RWPE2 (cell line): ENCODE measurements around the gene ZNF865.

ENCODE experiments used
- ATAC-seq: fragments of 200-7000 bp; cut with Tn5 transposase; 3 replicates; pipeline ENCODE4 v1.9.1; 2021; ENCODE audit warnings: low read depth
- DNase-seq: peaks from one replicate; pipeline ENCODE4 v3.0.0-alpha.2; 2020; ENCODE audit warnings: low spot score
- H3K27ac ChIP-seq: fragments of 450-650 bp; 2 replicates; pipeline ENCODE4 v1.5.1; 2017; ENCODE audit warnings: mild to moderate bottlenecking; ENCODE audit not compliant: poor library complexity, severe bottlenecking
- H3K27me3 ChIP-seq: fragments of 250-450 bp; sonication (Bioruptor Pico); 2 replicates; pipeline ENCODE4 v1.5.1; 2021; ENCODE audit warnings: mild to moderate bottlenecking, moderate library complexity; ENCODE audit not compliant: insufficient read depth, poor library complexity, severe bottlenecking
- H3K36me3 ChIP-seq: fragments of 250-450 bp; sonication (Bioruptor Pico); 2 replicates; pipeline ENCODE4 v1.5.1; 2020; ENCODE audit warnings: low read depth, mild to moderate bottlenecking, moderate library complexity
- H3K4me1 ChIP-seq: fragments of 250-450 bp; sonication (Bioruptor Pico); 2 replicates; pipeline ENCODE4 v1.5.1; 2021; ENCODE audit warnings: mild to moderate bottlenecking, moderate library complexity; ENCODE audit not compliant: insufficient read depth, poor library complexity, severe bottlenecking
- H3K4me3 ChIP-seq: fragments of 250-450 bp; sonication (Bioruptor Pico); 2 replicates; pipeline ENCODE4 v1.5.1; 2021; ENCODE audit warnings: mild to moderate bottlenecking, moderate library complexity; ENCODE audit not compliant: severe bottlenecking
- H3K9me3 ChIP-seq: fragments of 250-450 bp; sonication (Bioruptor Pico); 2 replicates; pipeline ENCODE4 v1.5.1; 2021; ENCODE audit warnings: mild to moderate bottlenecking, moderate library complexity; ENCODE audit not compliant: severe bottlenecking
- CTCF ChIP-seq: fragments of 450-650 bp; IDR thresholded peaks from one replicate; pipeline ENCODE4 v1.5.1; 2017; ENCODE audit warnings: mild to moderate bottlenecking, moderate library complexity; ENCODE audit not compliant: poor library complexity, severe bottlenecking

Gene ZNF865

GRCh38 chr19:55598034-55598433 is 7.4 kb upstream of the ZNF865 start:
- peaks cover 24% of the 10 kb centered on the region for H3K36me3 ChIP-seq
- H3K4me3 ChIP-seq: no peak overlapping the region
- no peaks in the 10 kb centered on the region for H3K27me3 ChIP-seq
- no peak for TF ChIP-seq CTCF
- peaks cover 9% of the 10 kb centered on the region for H3K4me1 ChIP-seq
- H3K9me3 ChIP-seq: no peaks in the 10 kb centered on the region
- no peak for DNase-seq
- ATAC-seq: no peak
- H3K27ac ChIP-seq: no peak overlapping the region

- no peak for TF ChIP-seq CTCF
Measured at GRCh38 chr19:55598719-55599467, 6.6 kb upstream of the ZNF865 start.

DNA sequence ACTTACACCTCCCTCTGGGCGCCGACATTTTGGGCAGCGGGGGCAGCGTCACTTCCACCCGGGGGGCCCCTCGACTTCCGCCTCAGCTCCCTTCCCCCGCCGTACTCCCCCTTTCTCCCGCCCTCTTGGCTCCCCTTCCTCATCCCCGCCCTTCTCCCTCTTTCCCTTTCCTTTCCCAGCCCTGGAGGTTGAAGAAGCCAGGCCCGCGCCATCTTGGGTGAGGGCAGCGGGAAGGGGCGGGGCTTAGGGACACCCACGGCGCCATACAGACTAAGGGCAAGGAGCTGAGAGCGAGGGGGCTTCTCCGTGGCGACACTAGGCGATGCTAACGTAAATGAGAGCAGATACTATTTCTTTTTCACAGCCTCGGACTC is 6.0 kb upstream of the ZNF865 start, which contains the start of gene FIZ1:
Gene FIZ1 (minus strand): TSS at position 50 of the 374 bp plus-strand sequence. CDS start 1,652 bp downstream, outside the sequence.
- H3K27me3 ChIP-seq: no peaks in the 10 kb centered on the region
- H3K9me3 ChIP-seq: no peaks in the 10 kb centered on the region
- DNase-seq (peak; percentile 95), ATAC-seq (peak; percentile 80)
- no peak for TF ChIP-seq CTCF
- H3K27ac ChIP-seq: peak within 1 kb of the TSS; percentile 83
- H3K4me3 ChIP-seq: peak within 1 kb of the TSS; percentile 67
- H3K4me1 ChIP-seq: peaks cover 9% of the 10 kb centered on the region
- peaks cover 24% of the 10 kb centered on the region for H3K36me3 ChIP-seq

More at GRCh38 chr19:55598719-55599467, 6.6 kb upstream of the ZNF865 start:
- H3K9me3 ChIP-seq: no peaks in the 10 kb centered on the region
- peak overlapping the region; percentile 67 for H3K4me3 ChIP-seq
- DNase-seq (peak; percentile 88), ATAC-seq (peak; percentile 63)
- H3K4me1 ChIP-seq: peaks cover 9% of the 10 kb centered on the region
- H3K27me3 ChIP-seq: no peaks in the 10 kb centered on the region
- H3K27ac ChIP-seq: peak overlapping the region; percentile 83
- H3K36me3 ChIP-seq: peaks cover 24% of the 10 kb centered on the region

DNA sequence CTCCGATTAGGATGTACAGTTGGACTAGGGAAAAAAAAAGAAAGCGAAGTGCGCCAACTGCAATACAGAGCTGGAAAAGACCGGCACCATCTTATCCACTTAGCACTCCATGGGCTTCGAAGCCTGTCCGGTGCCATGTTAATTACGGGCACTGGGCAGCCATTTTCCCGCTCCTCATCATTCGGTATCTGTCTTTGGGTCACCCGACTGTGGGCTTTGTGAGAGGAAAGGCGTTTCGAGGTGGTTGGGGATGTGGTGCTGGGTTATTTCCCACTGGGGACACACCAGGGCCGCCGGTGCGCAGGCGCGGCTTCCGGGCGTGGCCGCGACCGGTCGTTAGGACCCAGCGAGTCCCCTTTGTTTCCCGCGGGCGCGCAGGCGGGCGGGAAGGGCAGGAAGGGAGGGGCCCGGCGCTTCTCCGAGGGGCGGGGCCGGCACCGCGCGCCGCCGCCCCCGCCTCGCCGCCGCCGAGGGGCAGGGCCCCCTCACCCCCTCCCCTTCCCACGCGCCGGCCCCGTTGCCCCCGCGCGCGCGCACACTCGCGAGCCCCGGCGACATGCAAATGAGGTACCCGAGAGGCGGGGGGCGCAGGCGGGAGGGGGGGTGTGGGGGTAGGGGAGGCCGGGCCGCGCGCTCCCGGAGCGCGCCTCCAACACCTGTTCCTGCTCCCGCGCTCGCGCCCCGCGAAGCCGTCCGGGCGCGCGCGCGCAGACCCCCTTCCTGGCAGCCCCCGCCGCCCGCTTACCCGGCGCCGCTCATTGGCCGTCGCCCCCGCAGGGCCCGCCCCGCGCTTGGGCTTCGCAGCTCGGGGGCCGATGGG is 5.4 kb upstream of the ZNF865 start, which contains the start of gene ZNF524:
Gene ZNF524 (plus strand): TSS at position 447 of the 820 bp plus-strand sequence. CDS start 1,825 bp downstream, outside the sequence.
- Histone ChIP-seq H3K4me1 (peaks cover 9% of the 10 kb centered on the region), H3K9me3 (no peaks in the 10 kb centered on the region), H3K27ac (peak within 1 kb of the TSS; percentile 83), H3K27me3 (no peaks in the 10 kb centered on the region), H3K36me3 (peaks cover 21% of the 10 kb centered on the region), H3K4me3 (peak within 1 kb of the TSS; percentile 67)
- peak; percentile 59 for ATAC-seq
- no peak for DNase-seq
- no peak for TF ChIP-seq CTCF
